IMR-90 (cell line): ENCODE results near the gene SAPCD1. TPM values are rescaled to one million over a fixed set of nuclear protein-coding genes. Genes with fewer than 3 reads are reported as not detected.

Source experiments
- ATAC-seq: fragments of 200-7000 bp; cut with Tn5 transposase; 2 replicates; pipeline ENCODE4 v1.9.1; 2020; ENCODE audit warnings: low read depth, mild to moderate bottlenecking, moderate library complexity
- BruUV-seq: library from RNA; stranded (reverse); fragments of 400-500 nt; replicated peaks from 2 replicates; lab custom pipeline; 2021; lab: Mats Ljungman, UMichigan
- CTCF ChIA-PET: fragments of 300-600 bp; formaldehyde crosslinking; extraction: SDS; loops from one replicate; lab custom pipeline; 2021; ENCODE audit warnings: antibody characterized with exemption; lab: Yijun Ruan, JAX
- POLR2A ChIA-PET: fragments of 300-600 bp; sonication (Branson Sonifier 250); formaldehyde crosslinking; loops from one replicate; lab custom pipeline; 2022; ENCODE audit warnings: antibody characterized with exemption; ENCODE audit not compliant: unreplicated experiment; lab: Charles Lee
- DNase-seq: peaks from one replicate; pipeline ENCODE4 v3.0.0; 2013
- H2AFZ ChIP-seq: replicated peaks from 2 replicates; pipeline ENCODE3; 2013; ENCODE audit warnings: low read length, mild to moderate bottlenecking; ENCODE audit not compliant: poor library complexity
- H2AK5ac ChIP-seq: 2 replicates; pipeline ENCODE4 v1.6.1; 2013; ENCODE audit warnings: low read depth, low read length, inconsistent platforms
- H2AK9ac ChIP-seq: replicated peaks from 2 replicates; pipeline ENCODE3; 2013; ENCODE audit warnings: mild to moderate bottlenecking, low read depth, low read length, moderate library complexity; ENCODE audit not compliant: poor library complexity
- H2BK120ac ChIP-seq: 2 replicates; pipeline ENCODE4 v1.6.1; 2013; ENCODE audit warnings: low read depth, low read length, inconsistent platforms
- H2BK15ac ChIP-seq: 3 replicates; pipeline ENCODE4 v1.6.1; 2013; ENCODE audit warnings: low read depth, low read length, inconsistent platforms
- H2BK20ac ChIP-seq: 2 replicates; pipeline ENCODE4 v1.6.1; 2013; ENCODE audit warnings: low read depth, mild to moderate bottlenecking, inconsistent platforms, low read length, moderate library complexity
- H2BK5ac ChIP-seq: 2 replicates; pipeline ENCODE4 v1.6.1; 2013; ENCODE audit warnings: mild to moderate bottlenecking, low read depth, low read length, inconsistent platforms; ENCODE audit not compliant: poor library complexity, severe bottlenecking
- H3K14ac ChIP-seq: replicated peaks from 2 replicates; pipeline ENCODE4 v1.6.1; 2013; ENCODE audit warnings: low read depth, low read length, inconsistent platforms
- H3K18ac ChIP-seq: 2 replicates; pipeline ENCODE4 v1.6.1; 2013; ENCODE audit warnings: low read depth, low read length, control low read depth
- H3K23ac ChIP-seq: 2 replicates; pipeline ENCODE4 v1.6.1; 2013; ENCODE audit warnings: low read depth, low read length, inconsistent platforms
- H3K27ac ChIP-seq: 2 replicates; pipeline ENCODE4 v1.5.1; 2013; ENCODE audit warnings: mild to moderate bottlenecking, control low read depth, low read length; ENCODE audit not compliant: insufficient read depth
- H3K27me3 ChIP-seq: 2 replicates; pipeline ENCODE4 v1.6.1; 2013; ENCODE audit warnings: low read length; ENCODE audit not compliant: control insufficient read depth, insufficient read depth
- H3K36me3 ChIP-seq: 2 replicates; pipeline ENCODE4 v1.6.1; 2013; ENCODE audit warnings: low read length, mixed read lengths; ENCODE audit not compliant: control insufficient read depth, insufficient read depth
- H3K4ac ChIP-seq: 2 replicates; pipeline ENCODE4 v1.6.1; 2013; ENCODE audit warnings: low read depth, low read length, inconsistent platforms
- H3K4me1 ChIP-seq: 2 replicates; pipeline ENCODE4 v1.6.1; 2013; ENCODE audit warnings: low read length, mixed read lengths; ENCODE audit not compliant: control insufficient read depth, insufficient read depth
- H3K4me2 ChIP-seq: 2 replicates; pipeline ENCODE4 v1.6.1; 2013; ENCODE audit warnings: low read depth, mild to moderate bottlenecking, control low read depth, low read length, moderate library complexity
- H3K4me3 ChIP-seq: 2 replicates; pipeline ENCODE4 v1.5.1; 2013; ENCODE audit warnings: low read depth, mild to moderate bottlenecking, control low read depth, low read length, moderate library complexity; ENCODE audit not compliant: insufficient read depth
- H3K56ac ChIP-seq: 2 replicates; pipeline ENCODE4 v1.6.1; 2013; ENCODE audit warnings: low read length, inconsistent platforms; ENCODE audit not compliant: insufficient read depth; ENCODE audit errors: extremely low read depth
- H3K79me1 ChIP-seq, 2 experiments: 2 replicates each; pipeline ENCODE4 v1.6.1; 2013; ENCODE audit warnings: low read length in 2 of 2, inconsistent platforms in 1 of 2, low read depth in 1 of 2
- H3K9ac ChIP-seq: 2 replicates; pipeline ENCODE4 v1.6.1; 2013; ENCODE audit warnings: low read depth, low read length, control low read depth
- H3K9me1 ChIP-seq: 2 replicates; pipeline ENCODE4 v1.6.1; 2013; ENCODE audit warnings: low read length, inconsistent platforms; ENCODE audit not compliant: insufficient read depth
- H3K9me3 ChIP-seq: 2 replicates; pipeline ENCODE4 v1.6.1; 2013; ENCODE audit warnings: low read length; ENCODE audit not compliant: control insufficient read depth, insufficient read depth
- H4K20me1 ChIP-seq: 2 replicates; pipeline ENCODE4 v1.6.1; 2013; ENCODE audit warnings: low read length, inconsistent platforms; ENCODE audit not compliant: insufficient read depth
- H4K5ac ChIP-seq: 2 replicates; pipeline ENCODE4 v1.6.1; 2013; ENCODE audit warnings: mild to moderate bottlenecking, low read depth, low read length, control low read depth
- H4K8ac ChIP-seq, 2 experiments: 2 replicates each; pipeline ENCODE4 v1.6.1; 2013; ENCODE audit warnings: low read depth in 2 of 2, low read length in 2 of 2, control low read depth in 1 of 2, inconsistent platforms in 1 of 2
- H4K91ac ChIP-seq: 2 replicates; pipeline ENCODE4 v1.6.1; 2013; ENCODE audit warnings: low read depth, low read length, inconsistent platforms; ENCODE audit not compliant: insufficient read depth
- BHLHE40 ChIP-seq: fragments of 150-350 bp; IDR thresholded peaks from 2 replicates; pipeline ENCODE4 v1.6.1; 2016; ENCODE audit warnings: mild to moderate bottlenecking, low read depth, low read length
- CEBPB ChIP-seq: IDR thresholded peaks from 2 replicates; pipeline ENCODE4 v1.6.1; 2012; ENCODE audit warnings: low read depth, low read length, improper control_type of control experiment
- CHD1 ChIP-seq: IDR thresholded peaks from 2 replicates; pipeline ENCODE4 v1.6.1; 2012; ENCODE audit warnings: low read depth, low read length, improper control_type of control experiment
- FOS ChIP-seq: fragments of 150-350 bp; IDR thresholded peaks from 2 replicates; pipeline ENCODE4 v1.6.1; 2016; ENCODE audit warnings: low read depth, low read length
- MAFK ChIP-seq: IDR thresholded peaks from 2 replicates; pipeline ENCODE4 v1.6.1; 2012; ENCODE audit warnings: low read depth, low read length, improper control_type of control experiment
- MAZ ChIP-seq: IDR thresholded peaks from 2 replicates; pipeline ENCODE4 v1.6.1; 2012; ENCODE audit warnings: low read depth, mild to moderate bottlenecking, low read length, improper control_type of control experiment, moderate library complexity, borderline replicate concordance
- MXI1 ChIP-seq: IDR thresholded peaks from 2 replicates; pipeline ENCODE4 v1.6.1; 2012; ENCODE audit warnings: low read depth, mild to moderate bottlenecking, low read length, moderate library complexity, borderline replicate concordance
- NFE2L2 ChIP-seq: fragments of 150-350 bp; IDR thresholded peaks from 2 replicates; pipeline ENCODE4 v1.6.1; 2016; ENCODE audit warnings: low read depth, mild to moderate bottlenecking, low read length
- POLR2A ChIP-seq: IDR thresholded peaks from 2 replicates; pipeline ENCODE4 v1.6.1; 2012; ENCODE audit warnings: mild to moderate bottlenecking, low read depth, low read length
- RAD21 ChIP-seq: IDR thresholded peaks from 2 replicates; pipeline ENCODE4 v1.6.1; 2012; ENCODE audit warnings: low read length, improper control_type of control experiment
- RCOR1 ChIP-seq: IDR thresholded peaks from 2 replicates; pipeline ENCODE4 v1.6.1; 2012; ENCODE audit warnings: mild to moderate bottlenecking, low read length, improper control_type of control experiment; ENCODE audit not compliant: insufficient replicate concordance
- RFX5 ChIP-seq: IDR thresholded peaks from 2 replicates; pipeline ENCODE4 v1.8.0; 2012; ENCODE audit warnings: low read depth, mild to moderate bottlenecking, low read length, moderate library complexity
- SMC3 ChIP-seq: fragments of 150-350 bp; IDR thresholded peaks from 2 replicates; pipeline ENCODE4 v1.6.1; 2016; ENCODE audit warnings: low read depth, mild to moderate bottlenecking, antibody characterized with exemption, low read length, moderate library complexity
- WGBS, 2 experiments: methylation state at CpG; one replicate each; pipeline versions ENCODE4 v1.1.5 to v1.1.7; 2013; ENCODE audit warnings: missing lambda C conversion rate in 2 of 2; ENCODE audit not compliant: insufficient read length in 1 of 2; ENCODE audit errors: extremely low coverage in 2 of 2; 5-methylcytosine and 5-hydroxymethylcytosine counted together
- dilution Hi-C: fragments of 300-500 bp; cut with HindIII; formaldehyde crosslinking; loops from one replicate; pipeline ENCODE4 v1.14.3; 2018; ENCODE audit warnings: low sequenced_read_pairs; ENCODE audit not compliant: unreplicated experiment
- in situ Hi-C: fragments of 300-500 bp; cut with MboI; formaldehyde crosslinking; loops from 3 replicates; pipeline ENCODE4 v1.14.3; 2019; ENCODE audit warnings: low sequenced_read_pairs, inconsistent platforms, mixed read lengths
- intact Hi-C: fragments of 100-400 bp; cut with micrococcal nuclease; formaldehyde crosslinking; loops from 2 replicates; pipeline ENCODE4 v1.10.0; 2022
- polyA plus RNA-seq, 3 experiments: library from polyadenylated mRNA; depleted of rRNA; stranded (reverse); fragments of >200 nt; gene quantifications; 2 replicates each; pipeline ENCODE4 v1.2.3, GENCODE V29; 2012; ENCODE audit warnings: low replicate concordance in 1 of 3
- total RNA-seq: library from RNA; depleted of rRNA; stranded (reverse); fragments of >200 nt; gene quantifications from 2 replicates; pipeline ENCODE4 v1.2.3, GENCODE V29; 2012
- TF ChIP-seq, protein P1 (sequence below): conservative IDR thresholded peaks from 2 replicates; pipeline ENCODE4 v1.5.1; 2012; ENCODE audit warnings: mild to moderate bottlenecking, low read depth, low read length, improper control_type of control experiment
- TF ChIP-seq, protein P2 (sequence below): fragments of 150-350 bp; IDR thresholded peaks from 2 replicates; pipeline ENCODE4 v1.6.1; 2016; ENCODE audit warnings: low read depth, mild to moderate bottlenecking, low read length, moderate library complexity, borderline replicate concordance
- TF ChIP-seq, protein P3 (sequence below): fragments of 150-350 bp; IDR thresholded peaks from 2 replicates; pipeline ENCODE4 v1.6.1; 2017; ENCODE audit warnings: mild to moderate bottlenecking, antibody characterized with exemption, low read length, low read depth

SAPCD1 gene
- total and polyA plus RNA-seq, 2 of the 4 experiments (the other 2 are of a cell fraction), result 2.3 TPM; not detected in 1

DNA sequence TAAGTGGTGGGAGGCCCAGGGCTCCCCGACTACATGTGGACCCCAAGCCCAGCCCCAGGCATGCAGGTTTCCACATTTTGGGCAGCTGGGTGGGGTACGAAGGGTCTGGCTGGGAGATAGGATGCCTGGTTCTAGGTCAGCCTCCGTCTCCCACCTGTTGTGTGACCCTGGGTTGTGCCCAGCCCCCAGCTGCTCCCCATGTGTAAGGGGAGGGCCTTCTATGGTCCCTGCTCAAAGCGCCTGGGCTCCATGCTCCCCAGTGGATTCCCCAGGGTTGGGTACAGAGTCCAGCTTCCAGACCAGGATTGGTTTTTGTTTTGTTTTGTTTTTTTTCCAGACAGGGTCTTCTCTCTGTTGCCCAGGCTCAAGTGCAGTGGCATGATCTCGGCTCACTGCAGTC lies 15.7 kb downstream of the SAPCD1 start:
- no peak overlapping the region for H3K4me3 ChIP-seq
- H3K4me2 ChIP-seq, result no peak overlapping the region
- no peak overlapping the region for H3K9ac ChIP-seq
- no peaks in the 10 kb centered on the region for H3K9me3 ChIP-seq
- H3K56ac ChIP-seq, result no peak overlapping the region
- 0 out of 2 replicates have a peak, but pooled peaks cover 8% of the 10 kb centered on the region for H3K9me1 ChIP-seq
- H2BK15ac ChIP-seq, result no peak overlapping the region
- TF ChIP-seq, protein P1, sequence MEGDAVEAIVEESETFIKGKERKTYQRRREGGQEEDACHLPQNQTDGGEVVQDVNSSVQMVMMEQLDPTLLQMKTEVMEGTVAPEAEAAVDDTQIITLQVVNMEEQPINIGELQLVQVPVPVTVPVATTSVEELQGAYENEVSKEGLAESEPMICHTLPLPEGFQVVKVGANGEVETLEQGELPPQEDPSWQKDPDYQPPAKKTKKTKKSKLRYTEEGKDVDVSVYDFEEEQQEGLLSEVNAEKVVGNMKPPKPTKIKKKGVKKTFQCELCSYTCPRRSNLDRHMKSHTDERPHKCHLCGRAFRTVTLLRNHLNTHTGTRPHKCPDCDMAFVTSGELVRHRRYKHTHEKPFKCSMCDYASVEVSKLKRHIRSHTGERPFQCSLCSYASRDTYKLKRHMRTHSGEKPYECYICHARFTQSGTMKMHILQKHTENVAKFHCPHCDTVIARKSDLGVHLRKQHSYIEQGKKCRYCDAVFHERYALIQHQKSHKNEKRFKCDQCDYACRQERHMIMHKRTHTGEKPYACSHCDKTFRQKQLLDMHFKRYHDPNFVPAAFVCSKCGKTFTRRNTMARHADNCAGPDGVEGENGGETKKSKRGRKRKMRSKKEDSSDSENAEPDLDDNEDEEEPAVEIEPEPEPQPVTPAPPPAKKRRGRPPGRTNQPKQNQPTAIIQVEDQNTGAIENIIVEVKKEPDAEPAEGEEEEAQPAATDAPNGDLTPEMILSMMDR, result no peak
- no peak for TF ChIP-seq MXI1
- no peak for TF ChIP-seq FOS
- TF ChIP-seq RCOR1, result no peak
- TF ChIP-seq, protein P2, sequence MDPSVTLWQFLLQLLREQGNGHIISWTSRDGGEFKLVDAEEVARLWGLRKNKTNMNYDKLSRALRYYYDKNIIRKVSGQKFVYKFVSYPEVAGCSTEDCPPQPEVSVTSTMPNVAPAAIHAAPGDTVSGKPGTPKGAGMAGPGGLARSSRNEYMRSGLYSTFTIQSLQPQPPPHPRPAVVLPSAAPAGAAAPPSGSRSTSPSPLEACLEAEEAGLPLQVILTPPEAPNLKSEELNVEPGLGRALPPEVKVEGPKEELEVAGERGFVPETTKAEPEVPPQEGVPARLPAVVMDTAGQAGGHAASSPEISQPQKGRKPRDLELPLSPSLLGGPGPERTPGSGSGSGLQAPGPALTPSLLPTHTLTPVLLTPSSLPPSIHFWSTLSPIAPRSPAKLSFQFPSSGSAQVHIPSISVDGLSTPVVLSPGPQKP, result no peak
- TF ChIP-seq BHLHE40, result no peak
- TF ChIP-seq POLR2A, result no peak
- no peak for TF ChIP-seq NFE2L2
- TF ChIP-seq, protein P3, sequence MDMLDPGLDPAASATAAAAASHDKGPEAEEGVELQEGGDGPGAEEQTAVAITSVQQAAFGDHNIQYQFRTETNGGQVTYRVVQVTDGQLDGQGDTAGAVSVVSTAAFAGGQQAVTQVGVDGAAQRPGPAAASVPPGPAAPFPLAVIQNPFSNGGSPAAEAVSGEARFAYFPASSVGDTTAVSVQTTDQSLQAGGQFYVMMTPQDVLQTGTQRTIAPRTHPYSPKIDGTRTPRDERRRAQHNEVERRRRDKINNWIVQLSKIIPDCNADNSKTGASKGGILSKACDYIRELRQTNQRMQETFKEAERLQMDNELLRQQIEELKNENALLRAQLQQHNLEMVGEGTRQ, result no peak
- TF ChIP-seq CEBPB, result no peak
- TF ChIP-seq MAFK, result no peak
- no peak for TF ChIP-seq MAZ
- no peak for TF ChIP-seq CHD1
- no peak for TF ChIP-seq SMC3
- TF ChIP-seq RAD21, result no peak
- no peak for TF ChIP-seq RFX5
- in situ Hi-C loops (no loop called here), dilution Hi-C loops (no loop called here), intact Hi-C loops (no loop called here)
- H4K20me1 ChIP-seq, result no peaks in the 10 kb centered on the region
- 0 out of 4 replicates have a peak, but pooled peaks cover 0 to 2% of the 10 kb centered on the region in 2 experiments for H3K79me1 ChIP-seq
- no peak overlapping the region for H3K4ac ChIP-seq
- ChIA-PET POLR2A (no interaction called here), CTCF (no interaction called here)
- BruUV-seq, result no TSS peak
- H2BK120ac ChIP-seq, result no peak overlapping the region
- peaks cover 48% of the 10 kb centered on the region for H3K36me3 ChIP-seq
- no peak overlapping the region for H2AK9ac ChIP-seq
- no peak overlapping the region for H3K18ac ChIP-seq
- H3K14ac ChIP-seq, result no peak overlapping the region
- WGBS, 2 experiments, result 100% methylated on average over 1 of the region's 5 CpGs; no CpG with 5 or more reads in 1 of the 2 experiments
- no peak overlapping the region for H4K91ac ChIP-seq
- H3K27me3 ChIP-seq, result no peaks in the 10 kb centered on the region
- H2BK5ac ChIP-seq, result no peak overlapping the region
- H2AFZ ChIP-seq, result no peak overlapping the region
- H4K8ac ChIP-seq, result no peak overlapping the region
- no peak for ATAC-seq
- no peak overlapping the region for H2BK20ac ChIP-seq
- H3K4me1 ChIP-seq, result peaks cover 10% of the 10 kb centered on the region
- DNase-seq, result no peak
- H3K23ac ChIP-seq, result no peak overlapping the region
- H3K27ac ChIP-seq, result no peak overlapping the region
- H4K5ac ChIP-seq, result no peak overlapping the region
- H2AK5ac ChIP-seq, result no peak overlapping the region
